HEK293 (cell line): ENCODE results near the gene ERG.

Experiments used
- CTCF ChIA-PET: fragments of 350-600 bp; formaldehyde crosslinking; extraction: SDS; loops from one replicate; lab custom pipeline; 2021; ENCODE audit warnings: antibody characterized with exemption; lab: Yijun Ruan, JAX
- POLR2A ChIA-PET: fragments of 300-600 bp; formaldehyde crosslinking; extraction: SDS; loops from one replicate; lab custom pipeline; 2020; ENCODE audit warnings: antibody characterized with exemption, inconsistent platforms; lab: Yijun Ruan, JAX
- H3K27ac ChIP-seq: fragments of 200-500 bp; sonication (Bioruptor generic); 2 replicates; pipeline ENCODE4 v1.5.1; 2014; ENCODE audit warnings: low read depth, low read length, control low read depth, inconsistent platforms; ENCODE audit errors: extremely low read depth
- H3K36me3 ChIP-seq, 2 experiments: fragments of 200-500 bp in 1 of 2; sonication (Bioruptor generic) in 1 of 2; 1 replicate in 1 of 2; 2 replicates in 1 of 2; pipeline ENCODE4 v1.5.1; 2014 to 2017; ENCODE audit warnings: inconsistent platforms in 2 of 2, low read length in 2 of 2; ENCODE audit not compliant: control insufficient read depth in 2 of 2, insufficient read depth in 1 of 2
- H3K4me1 ChIP-seq: fragments of 200-500 bp; sonication (Bioruptor generic); 2 replicates; pipeline ENCODE4 v1.5.1; 2014; ENCODE audit warnings: mild to moderate bottlenecking, low read length, inconsistent platforms; ENCODE audit not compliant: control insufficient read depth, insufficient read depth
- H3K4me3 ChIP-seq: 2 replicates; pipeline ENCODE4 v1.5.1; 2011; ENCODE audit warnings: low read depth, mild to moderate bottlenecking, control low read depth, low read length, moderate library complexity
- H3K9me3 ChIP-seq: fragments of 200-500 bp; sonication (Bioruptor generic); 2 replicates; pipeline ENCODE4 v1.5.1; 2014; ENCODE audit warnings: low read depth, low read length, inconsistent platforms; ENCODE audit not compliant: control insufficient read depth, insufficient read depth
- FEZF1 ChIP-seq: fragments of 450-650 bp; formaldehyde crosslinking; IDR thresholded peaks from 2 replicates; pipeline ENCODE4 v1.5.1; 2016; ENCODE audit warnings: missing biosample characterization, missing genetic modification characterization
- SCRT1 ChIP-seq: fragments of 450-650 bp; formaldehyde crosslinking; IDR thresholded peaks from 2 replicates; pipeline ENCODE4 v1.5.1; 2016; ENCODE audit warnings: missing biosample characterization, missing genetic modification characterization, borderline replicate concordance
- SP2 ChIP-seq: fragments of 450-650 bp; formaldehyde crosslinking; IDR thresholded peaks from 2 replicates; pipeline ENCODE4 v1.5.1; 2016; ENCODE audit warnings: missing biosample characterization, missing genetic modification characterization
- SP3 ChIP-seq: fragments of 450-650 bp; formaldehyde crosslinking; IDR thresholded peaks from 2 replicates; pipeline ENCODE4 v1.5.1; 2016; ENCODE audit warnings: missing biosample characterization, missing genetic modification characterization
- YY1 ChIP-seq: fragments of 450-650 bp; formaldehyde crosslinking; IDR thresholded peaks from 2 replicates; pipeline ENCODE4 v1.5.1; 2018; ENCODE audit warnings: missing biosample characterization, missing genetic modification characterization
- ZBTB20 ChIP-seq: fragments of 450-650 bp; formaldehyde crosslinking; IDR thresholded peaks from 2 replicates; pipeline ENCODE4 v1.5.1; 2016; ENCODE audit warnings: missing biosample characterization, missing genetic modification characterization
- ZBTB7A ChIP-seq: fragments of 450-650 bp; formaldehyde crosslinking; IDR thresholded peaks from 2 replicates; pipeline ENCODE4 v1.5.1; 2016; ENCODE audit warnings: low read depth, missing biosample characterization, missing genetic modification characterization
- ZFHX2 ChIP-seq: fragments of 450-650 bp; formaldehyde crosslinking; conservative IDR thresholded peaks from 2 replicates; pipeline ENCODE4 v1.5.1; 2016; ENCODE audit warnings: missing biosample characterization, missing genetic modification characterization
- ZFP69B ChIP-seq: fragments of 450-650 bp; formaldehyde crosslinking; IDR thresholded peaks from 2 replicates; pipeline ENCODE4 v1.5.1; 2016; ENCODE audit warnings: missing biosample characterization, missing genetic modification characterization
- ZNF132 ChIP-seq: fragments of 450-650 bp; formaldehyde crosslinking; IDR thresholded peaks from 2 replicates; pipeline ENCODE4 v1.5.1; 2017; ENCODE audit warnings: missing biosample characterization, missing genetic modification characterization, borderline replicate concordance
- ZNF140 ChIP-seq: fragments of 450-650 bp; formaldehyde crosslinking; IDR thresholded peaks from 2 replicates; pipeline ENCODE4 v1.5.1; 2016; ENCODE audit warnings: missing biosample characterization, missing genetic modification characterization
- ZNF16 ChIP-seq: fragments of 450-650 bp; formaldehyde crosslinking; IDR thresholded peaks from 2 replicates; pipeline ENCODE4 v1.5.1; 2016; ENCODE audit warnings: low read depth, missing biosample characterization, missing genetic modification characterization
- ZNF211 ChIP-seq: fragments of 450-650 bp; formaldehyde crosslinking; IDR thresholded peaks from 2 replicates; pipeline ENCODE4 v1.5.1; 2016; ENCODE audit warnings: low read depth, missing biosample characterization, missing genetic modification characterization
- ZNF214 ChIP-seq: fragments of 450-650 bp; formaldehyde crosslinking; IDR thresholded peaks from 2 replicates; pipeline ENCODE4 v1.5.1; 2017; ENCODE audit warnings: missing biosample characterization, mild to moderate bottlenecking, missing genetic modification characterization, borderline replicate concordance
- ZNF292 ChIP-seq: fragments of 450-650 bp; formaldehyde crosslinking; IDR thresholded peaks from 2 replicates; pipeline ENCODE4 v1.5.1; 2016; ENCODE audit warnings: low read depth, missing biosample characterization, missing genetic modification characterization, borderline replicate concordance
- ZNF311 ChIP-seq: fragments of 450-650 bp; formaldehyde crosslinking; IDR thresholded peaks from 2 replicates; pipeline ENCODE4 v1.5.1; 2017; ENCODE audit warnings: missing biosample characterization, missing genetic modification characterization, borderline replicate concordance
- ZNF394 ChIP-seq: fragments of 450-650 bp; formaldehyde crosslinking; IDR thresholded peaks from 2 replicates; pipeline ENCODE4 v1.5.1; 2016; ENCODE audit warnings: missing biosample characterization, missing genetic modification characterization, mild to moderate bottlenecking, moderate library complexity, borderline replicate concordance
- ZNF473 ChIP-seq: fragments of 450-650 bp; formaldehyde crosslinking; IDR thresholded peaks from 2 replicates; pipeline ENCODE4 v1.5.1; 2017; ENCODE audit warnings: missing biosample characterization, missing genetic modification characterization
- ZNF510 ChIP-seq: fragments of 450-650 bp; formaldehyde crosslinking; IDR thresholded peaks from 2 replicates; pipeline ENCODE4 v1.5.1; 2018; ENCODE audit warnings: mild to moderate bottlenecking, missing genetic modification characterization, missing biosample characterization; ENCODE audit not compliant: insufficient replicate concordance
- ZNF549 ChIP-seq: fragments of 450-650 bp; IDR thresholded peaks from 2 replicates; pipeline ENCODE4 v1.5.1; 2018; ENCODE audit warnings: missing biosample characterization, missing genetic modification characterization, mild to moderate bottlenecking, inconsistent platforms, moderate library complexity
- ZNF677 ChIP-seq: fragments of 450-650 bp; IDR thresholded peaks from 2 replicates; pipeline ENCODE4 v1.5.0; 2018; ENCODE audit warnings: missing biosample characterization, mild to moderate bottlenecking, missing genetic modification characterization, moderate library complexity
- ZNF707 ChIP-seq: fragments of 450-650 bp; formaldehyde crosslinking; IDR thresholded peaks from 2 replicates; pipeline ENCODE4 v1.5.1; 2016; ENCODE audit warnings: missing biosample characterization, missing genetic modification characterization
- ZNF747 ChIP-seq: fragments of 450-650 bp; formaldehyde crosslinking; IDR thresholded peaks from 2 replicates; pipeline ENCODE4 v1.5.1; 2016; ENCODE audit warnings: missing biosample characterization, missing genetic modification characterization
- ZNF76 ChIP-seq: fragments of 450-650 bp; formaldehyde crosslinking; IDR thresholded peaks from 2 replicates; pipeline ENCODE4; 2016; ENCODE audit warnings: low read depth, missing biosample characterization, missing genetic modification characterization, borderline replicate concordance
- ZNF785 ChIP-seq: fragments of 450-650 bp; formaldehyde crosslinking; IDR thresholded peaks from 2 replicates; pipeline ENCODE4 v1.5.1; 2016; ENCODE audit warnings: missing biosample characterization, missing genetic modification characterization
- ZNF830 ChIP-seq: fragments of 450-650 bp; IDR thresholded peaks from 2 replicates; pipeline ENCODE4 v1.5.0; 2018; ENCODE audit warnings: missing biosample characterization, missing genetic modification characterization, low read depth, mild to moderate bottlenecking, moderate library complexity
- TF ChIP-seq, protein P1 (sequence below): fragments of 450-650 bp; IDR thresholded peaks from 2 replicates; pipeline ENCODE4 v1.5.1; 2018; ENCODE audit warnings: missing biosample characterization, missing genetic modification characterization
- TF ChIP-seq, protein P2 (sequence below): fragments of 450-650 bp; IDR thresholded peaks from 2 replicates; pipeline ENCODE4 v1.5.1; 2018; ENCODE audit warnings: missing biosample characterization, mild to moderate bottlenecking, missing genetic modification characterization
- TF ChIP-seq, protein P3 (sequence below): IDR thresholded peaks from 2 replicates; pipeline ENCODE4 v1.6.1; 2011; ENCODE audit warnings: mild to moderate bottlenecking, low read depth, low read length, borderline replicate concordance
- TF ChIP-seq, protein P4 (sequence below): fragments of 450-650 bp; formaldehyde crosslinking; IDR thresholded peaks from 2 replicates; pipeline ENCODE4 v1.5.1; 2016; ENCODE audit warnings: missing biosample characterization, missing genetic modification characterization

The ERG gene

DNA sequence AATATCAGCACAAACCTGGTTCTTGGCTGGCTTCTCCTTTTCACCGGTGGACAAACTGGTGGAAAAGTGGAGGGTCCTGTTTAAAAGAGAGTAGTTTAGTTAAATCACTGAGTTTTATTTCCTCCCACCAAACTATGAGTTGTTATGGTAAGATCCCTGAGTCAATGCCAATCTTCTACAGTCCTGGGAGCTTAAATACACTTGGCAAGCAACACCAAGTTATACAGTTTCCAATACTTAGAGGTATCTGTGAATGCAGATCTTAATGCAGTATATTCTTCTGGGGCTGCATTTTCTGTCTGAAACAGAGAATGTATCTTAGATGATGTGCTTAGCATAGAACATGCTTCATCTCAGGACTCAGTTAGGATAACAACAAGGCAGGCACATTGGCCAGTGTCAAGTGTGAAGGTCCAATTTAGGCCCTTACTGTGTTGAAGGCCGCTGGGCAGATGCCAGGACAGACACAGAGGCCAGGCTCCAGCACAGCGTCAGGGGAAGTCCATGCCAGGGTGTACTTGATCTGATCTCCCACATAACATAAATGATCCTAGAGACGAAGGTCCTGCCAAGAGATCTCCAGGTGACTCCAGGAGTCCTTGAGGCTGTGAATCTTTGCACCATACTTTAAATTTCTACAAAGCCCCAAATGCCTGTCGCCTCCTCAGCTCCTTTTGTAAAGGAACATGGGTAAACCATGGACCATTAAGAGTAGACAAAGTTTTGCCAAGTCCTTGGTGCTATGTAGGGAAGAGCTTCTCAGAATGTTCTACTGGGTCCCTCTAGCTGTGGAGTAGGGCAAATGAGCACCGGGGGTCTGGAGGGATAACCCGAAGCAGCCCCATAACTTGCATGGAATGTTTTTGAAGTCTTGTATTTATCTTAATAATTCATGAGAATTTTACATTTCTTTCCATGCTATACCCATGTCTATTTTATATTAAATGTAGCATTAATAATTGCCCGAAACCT lies 164.7 kb downstream of the ERG start:
- ChIA-PET CTCF (interaction anchor here (0.7 to 4.1 kb wide), 5 partner anchors 10 to 115 kb away, joined by 3 to 23 read pairs (median 8); no protein-coding TSS in a partner anchor), POLR2A (no interaction called here)
- Histone ChIP-seq H3K4me1 (no peaks in the 10 kb centered on the region), H3K27ac (no peak overlapping the region), H3K9me3 (no peaks in the 10 kb centered on the region), H3K36me3 (no peaks in the 10 kb centered on the region), H3K4me3 (no peak overlapping the region)
- TF ChIP-seq ZNF76 (tag by site-specific recombination) (no peak), ZNF140 (tag by site-specific recombination) (no peak), SCRT1 (tag by site-specific recombination) (no peak), ZBTB7A (tag by site-specific recombination) (no peak), ZNF16 (no peak), ZNF473 (tag by site-specific recombination) (no peak), SP3 (tag by site-specific recombination) (no peak), ZNF311 (tag by site-specific recombination) (no peak), ZNF785 (tag by site-specific recombination) (no peak), ZBTB20 (tag by site-specific recombination) (no peak), ZNF830 (no peak), ZNF510 (tag by site-specific recombination) (no peak)
- TF ChIP-seq, protein P1, sequence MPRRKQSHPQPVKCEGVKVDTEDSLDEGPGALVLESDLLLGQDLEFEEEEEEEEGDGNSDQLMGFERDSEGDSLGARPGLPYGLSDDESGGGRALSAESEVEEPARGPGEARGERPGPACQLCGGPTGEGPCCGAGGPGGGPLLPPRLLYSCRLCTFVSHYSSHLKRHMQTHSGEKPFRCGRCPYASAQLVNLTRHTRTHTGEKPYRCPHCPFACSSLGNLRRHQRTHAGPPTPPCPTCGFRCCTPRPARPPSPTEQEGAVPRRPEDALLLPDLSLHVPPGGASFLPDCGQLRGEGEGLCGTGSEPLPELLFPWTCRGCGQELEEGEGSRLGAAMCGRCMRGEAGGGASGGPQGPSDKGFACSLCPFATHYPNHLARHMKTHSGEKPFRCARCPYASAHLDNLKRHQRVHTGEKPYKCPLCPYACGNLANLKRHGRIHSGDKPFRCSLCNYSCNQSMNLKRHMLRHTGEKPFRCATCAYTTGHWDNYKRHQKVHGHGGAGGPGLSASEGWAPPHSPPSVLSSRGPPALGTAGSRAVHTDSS: no peak
- TF ChIP-seq, protein P2, sequence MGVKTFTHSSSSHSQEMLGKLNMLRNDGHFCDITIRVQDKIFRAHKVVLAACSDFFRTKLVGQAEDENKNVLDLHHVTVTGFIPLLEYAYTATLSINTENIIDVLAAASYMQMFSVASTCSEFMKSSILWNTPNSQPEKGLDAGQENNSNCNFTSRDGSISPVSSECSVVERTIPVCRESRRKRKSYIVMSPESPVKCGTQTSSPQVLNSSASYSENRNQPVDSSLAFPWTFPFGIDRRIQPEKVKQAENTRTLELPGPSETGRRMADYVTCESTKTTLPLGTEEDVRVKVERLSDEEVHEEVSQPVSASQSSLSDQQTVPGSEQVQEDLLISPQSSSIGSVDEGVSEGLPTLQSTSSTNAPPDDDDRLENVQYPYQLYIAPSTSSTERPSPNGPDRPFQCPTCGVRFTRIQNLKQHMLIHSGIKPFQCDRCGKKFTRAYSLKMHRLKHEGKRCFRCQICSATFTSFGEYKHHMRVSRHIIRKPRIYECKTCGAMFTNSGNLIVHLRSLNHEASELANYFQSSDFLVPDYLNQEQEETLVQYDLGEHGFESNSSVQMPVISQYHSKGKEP (tag by site-specific recombination): no peak
- TF ChIP-seq, protein P3, sequence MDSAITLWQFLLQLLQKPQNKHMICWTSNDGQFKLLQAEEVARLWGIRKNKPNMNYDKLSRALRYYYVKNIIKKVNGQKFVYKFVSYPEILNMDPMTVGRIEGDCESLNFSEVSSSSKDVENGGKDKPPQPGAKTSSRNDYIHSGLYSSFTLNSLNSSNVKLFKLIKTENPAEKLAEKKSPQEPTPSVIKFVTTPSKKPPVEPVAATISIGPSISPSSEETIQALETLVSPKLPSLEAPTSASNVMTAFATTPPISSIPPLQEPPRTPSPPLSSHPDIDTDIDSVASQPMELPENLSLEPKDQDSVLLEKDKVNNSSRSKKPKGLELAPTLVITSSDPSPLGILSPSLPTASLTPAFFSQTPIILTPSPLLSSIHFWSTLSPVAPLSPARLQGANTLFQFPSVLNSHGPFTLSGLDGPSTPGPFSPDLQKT: no peak

DNA sequence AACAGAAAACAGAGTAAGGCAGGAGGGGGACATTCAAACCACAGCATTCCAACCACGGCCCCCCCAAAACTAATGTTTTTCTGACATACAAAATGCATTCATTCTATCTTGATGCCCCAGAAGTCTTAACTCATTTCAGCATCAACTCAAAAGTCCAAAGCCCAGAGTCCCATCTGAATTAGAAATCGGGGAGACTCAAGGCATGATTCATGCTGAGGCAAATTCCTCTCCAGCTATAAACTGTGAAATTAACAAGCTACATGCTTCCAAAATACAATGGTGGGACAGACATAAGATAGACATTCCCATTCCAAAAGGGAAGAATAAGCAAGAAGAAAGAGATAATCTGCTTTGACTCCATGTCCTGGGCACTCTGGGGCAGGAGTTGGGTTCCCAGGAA lies 167.6 kb downstream of the ERG start:
- CTCF ChIA-PET: no interaction called here
- no peaks in the 10 kb centered on the region for H3K9me3 ChIP-seq
- no peak overlapping the region for H3K27ac ChIP-seq
- H3K4me3 ChIP-seq: no peak overlapping the region
- POLR2A ChIA-PET: no interaction called here
- no peaks in the 10 kb centered on the region for H3K4me1 ChIP-seq
- H3K36me3 ChIP-seq: no peaks in the 10 kb centered on the region
- TF ChIP-seq, protein P4, sequence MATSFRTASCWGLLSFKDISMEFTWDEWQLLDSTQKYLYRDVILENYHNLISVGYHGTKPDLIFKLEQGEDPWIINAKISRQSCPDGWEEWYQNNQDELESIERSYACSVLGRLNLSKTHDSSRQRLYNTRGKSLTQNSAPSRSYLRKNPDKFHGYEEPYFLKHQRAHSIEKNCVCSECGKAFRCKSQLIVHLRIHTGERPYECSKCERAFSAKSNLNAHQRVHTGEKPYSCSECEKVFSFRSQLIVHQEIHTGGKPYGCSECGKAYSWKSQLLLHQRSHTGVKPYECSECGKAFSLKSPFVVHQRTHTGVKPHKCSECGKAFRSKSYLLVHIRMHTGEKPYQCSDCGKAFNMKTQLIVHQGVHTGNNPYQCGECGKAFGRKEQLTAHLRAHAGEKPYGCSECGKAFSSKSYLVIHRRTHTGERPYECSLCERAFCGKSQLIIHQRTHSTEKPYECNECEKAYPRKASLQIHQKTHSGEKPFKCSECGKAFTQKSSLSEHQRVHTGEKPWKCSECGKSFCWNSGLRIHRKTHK (tag by site-specific recombination): no peak
- TF ChIP-seq ZNF747 (tag by site-specific recombination) (no peak), ZNF394 (tag by site-specific recombination) (no peak), YY1 (tag by site-specific recombination) (no peak), SP2 (tag by site-specific recombination) (no peak), ZNF707 (no peak), ZFP69B (no peak), ZNF214 (tag by site-specific recombination) (no peak), FEZF1 (tag by site-specific recombination) (no peak), ZNF677 (tag by site-specific recombination) (no peak), ZFHX2 (tag by site-specific recombination) (no peak), ZNF132 (tag by site-specific recombination) (no peak), ZNF76 (tag by site-specific recombination) (no peak), ZNF292 (tag by site-specific recombination) (no peak), ZNF211 (tag by site-specific recombination) (no peak), ZNF549 (no peak)
